Measurements from ENCODE around the gene DNMT3L.
"Not testable (repeated sequence)": the region's sequence is repeated elsewhere in the genome, so short reads cannot be mapped to it uniquely, and the experiment has no call there.

DNA sequence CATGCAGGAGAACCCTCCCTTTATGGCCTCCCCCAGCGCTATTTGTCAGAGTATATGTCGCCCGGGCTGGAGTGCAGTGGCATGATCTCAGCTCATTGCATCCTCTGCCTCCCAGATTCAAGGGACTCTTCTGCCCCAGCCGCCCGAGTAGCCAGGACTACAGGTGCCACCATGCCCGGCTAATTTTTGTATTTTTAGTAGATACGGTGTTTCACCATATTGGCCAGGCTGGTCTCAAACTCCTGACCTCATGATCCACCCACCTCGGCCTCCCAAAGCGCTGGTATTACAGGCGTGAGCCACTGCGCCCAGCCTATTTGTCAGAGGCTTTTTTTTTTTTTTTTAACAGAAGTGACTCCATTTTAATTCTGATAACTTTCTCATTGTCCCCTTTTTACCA lies 61.7 kb downstream of the DNMT3L start:
- TF ChIP-seq ELF4 (CRISPR knock-in tag; IDR thresholded peaks at IDR 0.05; ENCODE audit: low read depth); NFE2L1 (CRISPR knock-in tag; IDR thresholded peaks at IDR 0.05); FOXJ3 (CRISPR knock-in tag; IDR thresholded peaks at IDR 0.05; ENCODE audit: borderline replicate concordance); IRF2 (CRISPR knock-in tag; IDR thresholded peaks at IDR 0.05; ENCODE audit: borderline replicate concordance, low read depth); GABPB1 (CRISPR knock-in tag; IDR thresholded peaks at IDR 0.05); JUN (CRISPR knock-in tag; IDR thresholded peaks at IDR 0.05); ZNF416 (CRISPR knock-in tag; IDR thresholded peaks at IDR 0.05); CREB1 (CRISPR knock-in tag; IDR thresholded peaks at IDR 0.05); CBFB (CRISPR knock-in tag; IDR thresholded peaks at IDR 0.05; ENCODE audit: low read depth): not testable (repeated sequence)
- TF ChIP-seq, protein P1, sequence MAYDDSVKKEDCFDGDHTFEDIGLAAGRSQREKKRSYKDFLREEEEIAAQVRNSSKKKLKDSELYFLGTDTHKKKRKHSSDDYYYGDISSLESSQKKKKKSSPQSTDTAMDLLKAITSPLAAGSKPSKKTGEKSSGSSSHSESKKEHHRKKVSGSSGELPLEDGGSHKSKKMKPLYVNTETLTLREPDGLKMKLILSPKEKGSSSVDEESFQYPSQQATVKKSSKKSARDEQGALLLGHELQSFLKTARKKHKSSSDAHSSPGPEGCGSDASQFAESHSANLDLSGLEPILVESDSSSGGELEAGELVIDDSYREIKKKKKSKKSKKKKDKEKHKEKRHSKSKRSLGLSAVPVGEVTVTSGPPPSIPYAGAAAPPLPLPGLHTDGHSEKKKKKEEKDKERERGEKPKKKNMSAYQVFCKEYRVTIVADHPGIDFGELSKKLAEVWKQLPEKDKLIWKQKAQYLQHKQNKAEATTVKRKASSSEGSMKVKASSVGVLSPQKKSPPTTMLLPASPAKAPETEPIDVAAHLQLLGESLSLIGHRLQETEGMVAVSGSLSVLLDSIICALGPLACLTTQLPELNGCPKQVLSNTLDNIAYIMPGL (CRISPR knock-in tag; IDR thresholded peaks at IDR 0.05): not testable (repeated sequence)
- TF ChIP-seq, protein P2, sequence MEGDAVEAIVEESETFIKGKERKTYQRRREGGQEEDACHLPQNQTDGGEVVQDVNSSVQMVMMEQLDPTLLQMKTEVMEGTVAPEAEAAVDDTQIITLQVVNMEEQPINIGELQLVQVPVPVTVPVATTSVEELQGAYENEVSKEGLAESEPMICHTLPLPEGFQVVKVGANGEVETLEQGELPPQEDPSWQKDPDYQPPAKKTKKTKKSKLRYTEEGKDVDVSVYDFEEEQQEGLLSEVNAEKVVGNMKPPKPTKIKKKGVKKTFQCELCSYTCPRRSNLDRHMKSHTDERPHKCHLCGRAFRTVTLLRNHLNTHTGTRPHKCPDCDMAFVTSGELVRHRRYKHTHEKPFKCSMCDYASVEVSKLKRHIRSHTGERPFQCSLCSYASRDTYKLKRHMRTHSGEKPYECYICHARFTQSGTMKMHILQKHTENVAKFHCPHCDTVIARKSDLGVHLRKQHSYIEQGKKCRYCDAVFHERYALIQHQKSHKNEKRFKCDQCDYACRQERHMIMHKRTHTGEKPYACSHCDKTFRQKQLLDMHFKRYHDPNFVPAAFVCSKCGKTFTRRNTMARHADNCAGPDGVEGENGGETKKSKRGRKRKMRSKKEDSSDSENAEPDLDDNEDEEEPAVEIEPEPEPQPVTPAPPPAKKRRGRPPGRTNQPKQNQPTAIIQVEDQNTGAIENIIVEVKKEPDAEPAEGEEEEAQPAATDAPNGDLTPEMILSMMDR (IDR thresholded peaks at IDR 0.05): not testable (repeated sequence)
- TF ChIP-seq, protein P3, sequence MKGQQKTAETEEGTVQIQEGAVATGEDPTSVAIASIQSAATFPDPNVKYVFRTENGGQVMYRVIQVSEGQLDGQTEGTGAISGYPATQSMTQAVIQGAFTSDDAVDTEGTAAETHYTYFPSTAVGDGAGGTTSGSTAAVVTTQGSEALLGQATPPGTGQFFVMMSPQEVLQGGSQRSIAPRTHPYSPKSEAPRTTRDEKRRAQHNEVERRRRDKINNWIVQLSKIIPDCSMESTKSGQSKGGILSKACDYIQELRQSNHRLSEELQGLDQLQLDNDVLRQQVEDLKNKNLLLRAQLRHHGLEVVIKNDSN (CRISPR knock-in tag; IDR thresholded peaks at IDR 0.05): not testable (repeated sequence)

All from WTC11 (cell line).